Measurements from ENCODE around the gene RAB8B.

DNA sequence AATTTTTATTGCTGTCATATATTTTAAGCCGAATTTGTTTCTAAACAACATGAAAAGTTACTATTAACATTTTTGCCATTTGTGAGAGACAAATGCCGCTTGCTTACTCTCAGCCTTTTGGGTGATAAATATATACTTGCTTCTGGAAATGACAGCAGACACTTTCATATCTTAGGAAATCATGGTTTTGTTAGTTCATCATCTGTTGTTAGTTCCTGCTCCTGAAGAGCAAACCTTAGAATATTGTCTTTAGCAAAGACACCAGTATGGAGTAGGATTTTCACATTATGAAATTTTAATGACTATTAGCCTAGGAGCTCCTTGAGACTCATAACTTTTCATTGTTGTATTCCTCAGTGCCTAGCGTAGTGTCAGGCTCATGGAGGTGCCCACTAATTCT is 36.0 kb downstream of the RAB8B start:
- TF ChIP-seq, protein P1, sequence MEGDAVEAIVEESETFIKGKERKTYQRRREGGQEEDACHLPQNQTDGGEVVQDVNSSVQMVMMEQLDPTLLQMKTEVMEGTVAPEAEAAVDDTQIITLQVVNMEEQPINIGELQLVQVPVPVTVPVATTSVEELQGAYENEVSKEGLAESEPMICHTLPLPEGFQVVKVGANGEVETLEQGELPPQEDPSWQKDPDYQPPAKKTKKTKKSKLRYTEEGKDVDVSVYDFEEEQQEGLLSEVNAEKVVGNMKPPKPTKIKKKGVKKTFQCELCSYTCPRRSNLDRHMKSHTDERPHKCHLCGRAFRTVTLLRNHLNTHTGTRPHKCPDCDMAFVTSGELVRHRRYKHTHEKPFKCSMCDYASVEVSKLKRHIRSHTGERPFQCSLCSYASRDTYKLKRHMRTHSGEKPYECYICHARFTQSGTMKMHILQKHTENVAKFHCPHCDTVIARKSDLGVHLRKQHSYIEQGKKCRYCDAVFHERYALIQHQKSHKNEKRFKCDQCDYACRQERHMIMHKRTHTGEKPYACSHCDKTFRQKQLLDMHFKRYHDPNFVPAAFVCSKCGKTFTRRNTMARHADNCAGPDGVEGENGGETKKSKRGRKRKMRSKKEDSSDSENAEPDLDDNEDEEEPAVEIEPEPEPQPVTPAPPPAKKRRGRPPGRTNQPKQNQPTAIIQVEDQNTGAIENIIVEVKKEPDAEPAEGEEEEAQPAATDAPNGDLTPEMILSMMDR (IDR thresholded peaks at IDR 0.05; ENCODE audit: low read depth, low read length): no peak
- TF ChIP-seq, protein P2, sequence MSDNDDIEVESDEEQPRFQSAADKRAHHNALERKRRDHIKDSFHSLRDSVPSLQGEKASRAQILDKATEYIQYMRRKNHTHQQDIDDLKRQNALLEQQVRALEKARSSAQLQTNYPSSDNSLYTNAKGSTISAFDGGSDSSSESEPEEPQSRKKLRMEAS (IDR thresholded peaks at IDR 0.05; ENCODE audit: low read depth, low read length): no peak

Measured in NB4 (cell line).